AG09319 (cell line): ENCODE results near the gene FNDC5.

Experiments
- DNase-seq: peaks from one replicate; pipeline ENCODE4 v3.0.0-alpha.2; 2010; ENCODE audit warnings: low read depth; ENCODE audit errors: extremely low read depth
- CTCF ChIP-seq: IDR thresholded peaks from 2 replicates; pipeline ENCODE4 v1.5.1; 2011; ENCODE audit warnings: low read depth, mild to moderate bottlenecking, inconsistent platforms, low read length, moderate library complexity

The FNDC5 gene

GRCh38 chr1:32868085-32868484 lies 2.6 kb downstream of the FNDC5 start:
- no peak for DNase-seq
- TF ChIP-seq CTCF = no peak

GRCh38 chr1:32867671-32868070 lies 3.0 kb downstream of the FNDC5 start:
- TF ChIP-seq CTCF = no peak
- DNase-seq = no peak

GRCh38 chr1:32867151-32867550 lies 3.6 kb downstream of the FNDC5 start:
- no peak for TF ChIP-seq CTCF

GRCh38 chr1:32865639-32866405 lies 4.9 kb downstream of the FNDC5 start:
- no peak for DNase-seq
- TF ChIP-seq CTCF = no peak

More at GRCh38 chr1:32867151-32867550, 3.6 kb downstream of the FNDC5 start:
- no peak for DNase-seq

GRCh38 chr1:32864375-32865019 lies 6.2 kb downstream of the FNDC5 start:
- TF ChIP-seq CTCF = no peak
- no peak for DNase-seq

- no peak for TF ChIP-seq CTCF
- DNase-seq = no peak
Measured at GRCh38 chr1:32863881-32864245, 6.8 kb downstream of the FNDC5 start.

GRCh38 chr1:32863218-32863880 lies 7.4 kb downstream of the FNDC5 start:
- DNase-seq = no peak
- no peak for TF ChIP-seq CTCF
